Spinal cord (tissue), 10 donors: Measurements from ENCODE around the gene TCF7L1. TPM values are rescaled to one million over a fixed set of nuclear protein-coding genes. Genes with fewer than 3 reads are reported as not detected.

Experiments
- DNase-seq, 6 donors: peaks; one replicate each; pipeline versions ENCODE4 v3.0.0 to v3.0.0-alpha.2; 2013 to 2015; ENCODE audit warnings: low spot score in 6 of 6, low read depth in 4 of 6
- H3K27ac ChIP-seq: one replicate; pipeline ENCODE4 v1.5.1; 2013; ENCODE audit warnings: low read depth, low read length, control low read depth
- H3K27me3 ChIP-seq: one replicate; pipeline ENCODE4 v1.6.1; 2013; ENCODE audit warnings: low read length; ENCODE audit not compliant: control insufficient read depth, insufficient read depth
- H3K36me3 ChIP-seq: one replicate; pipeline ENCODE4 v1.6.1; 2013; ENCODE audit warnings: low read length; ENCODE audit not compliant: control insufficient read depth, insufficient read depth
- H3K4me1 ChIP-seq: one replicate; pipeline ENCODE4 v1.6.1; 2013; ENCODE audit warnings: low read length; ENCODE audit not compliant: control insufficient read depth, insufficient read depth
- H3K4me3 ChIP-seq: one replicate; pipeline ENCODE4 v1.5.1; 2013; ENCODE audit warnings: low read depth, low read length, control low read depth
- H3K9me3 ChIP-seq: one replicate; pipeline ENCODE4 v1.6.1; 2013; ENCODE audit warnings: low read length; ENCODE audit not compliant: control insufficient read depth, insufficient read depth
- WGBS: methylation state at CpG from one replicate; pipeline ENCODE4 v1.1.5; 2013; ENCODE audit warnings: missing lambda C conversion rate; ENCODE audit not compliant: insufficient coverage; 5-methylcytosine and 5-hydroxymethylcytosine counted together
- polyA plus RNA-seq, 2 donors: library from polyadenylated mRNA; unstranded; fragments of 120-200 nt; gene quantifications; one replicate each; pipeline ENCODE4 v1.2.1, GENCODE V29; 2013; ENCODE audit not compliant: insufficient read length in 2 of 2
- total RNA-seq, 2 donors: library from RNA; depleted of rRNA in 1 of 2; stranded (reverse); fragments of 120-200 nt in 1 of 2; fragments of >200 nt in 1 of 2; gene quantifications; one replicate each; pipeline versions ENCODE4 v1.2.3 to v1.2.4, GENCODE V29; 2013 to 2014
- donor health status: healthy.

TCF7L1 gene
- total and polyA plus RNA-seq, 4 donors = 3.4 to 41.9 (median 19.9) TPM

DNA sequence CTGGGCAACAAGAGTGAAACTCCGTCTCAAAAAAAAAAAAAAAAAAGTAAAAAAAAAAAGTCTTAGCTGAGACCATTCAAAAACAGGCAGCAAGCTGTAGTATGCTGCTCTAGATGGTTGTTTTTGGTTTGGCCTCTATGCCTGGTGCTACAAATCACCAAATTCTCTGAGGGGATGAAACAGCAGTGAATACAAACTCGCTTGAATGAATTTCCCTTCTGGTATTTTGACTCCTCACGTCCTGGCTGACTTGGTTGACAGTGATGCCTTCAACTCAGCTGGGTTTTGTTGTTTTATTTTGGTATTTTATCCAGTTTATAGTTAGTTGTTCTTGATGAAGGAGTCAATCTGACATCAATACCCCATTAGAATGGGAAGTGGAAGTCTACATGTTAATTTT lies 3.3 kb upstream of the TCF7L1 start:
- 43% methylated on average over 1 of the region's 3 CpGs for WGBS
- Histone ChIP-seq H3K27me3 (peaks cover 2% of the 10 kb centered on the region), H3K27ac (no peak overlapping the region), H3K4me3 (no peak overlapping the region), H3K9me3 (no peaks in the 10 kb centered on the region), H3K4me1 (peaks cover 19% of the 10 kb centered on the region), H3K36me3 (no peaks in the 10 kb centered on the region)
- DNase-seq = no peak

- H3K9me3 ChIP-seq = no peaks in the 10 kb centered on the region
- H3K27ac ChIP-seq = no peak overlapping the region
- WGBS = no CpG with 5 or more reads among the region's 2 CpGs
- H3K36me3 ChIP-seq = no peaks in the 10 kb centered on the region
- peaks cover 25% of the 10 kb centered on the region for H3K4me1 ChIP-seq
- DNase-seq = no peak
- no peak overlapping the region for H3K4me3 ChIP-seq
- H3K27me3 ChIP-seq = peaks cover 2% of the 10 kb centered on the region
Observed at GRCh38 chr2:85130407-85130806, 2.8 kb upstream of the TCF7L1 start.

DNA sequence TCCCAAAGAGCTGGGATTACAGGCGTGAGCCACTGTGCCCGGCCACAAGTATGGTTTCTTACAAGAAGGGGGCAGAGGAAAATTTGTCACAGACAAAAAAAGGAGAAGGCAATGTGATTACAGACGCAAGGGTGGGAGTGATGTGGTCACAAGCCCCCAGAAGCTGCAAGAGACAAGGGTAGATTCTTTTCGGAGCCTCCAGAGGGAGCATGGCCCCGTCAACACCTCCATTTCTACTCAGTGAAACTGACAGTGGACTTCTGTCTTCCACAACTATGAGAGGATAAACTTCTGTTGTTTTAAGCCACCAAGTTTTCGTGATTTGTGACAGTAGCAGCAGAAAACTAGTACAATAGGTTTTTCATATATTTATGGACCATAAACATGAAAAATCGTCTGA lies 2.1 kb upstream of the TCF7L1 start:
- DNase-seq = peak in 2 of 6 donors; percentile 55 to 67
- 91% methylated on average over 2 of the region's 7 CpGs for WGBS
- H3K4me1 ChIP-seq = peaks cover 32% of the 10 kb centered on the region

GRCh38 chr2:85132397-85132796 lies 795 bp upstream of the TCF7L1 start:
- H3K4me1 ChIP-seq = peaks cover 43% of the 10 kb centered on the region
- WGBS = 15% methylated on average over 5 of the region's 14 CpGs
- H3K27ac ChIP-seq = peak overlapping the region; percentile 84
- peak in 1 of 6 donors; percentile 41 for DNase-seq
- H3K9me3 ChIP-seq = no peaks in the 10 kb centered on the region
- peak overlapping the region; percentile 73 for H3K4me3 ChIP-seq
- peaks cover 2% of the 10 kb centered on the region for H3K27me3 ChIP-seq
- H3K36me3 ChIP-seq = no peaks in the 10 kb centered on the region

More for the DNA sequence above, 2.1 kb upstream of the TCF7L1 start:
- H3K27me3 ChIP-seq = peaks cover 2% of the 10 kb centered on the region
- no peak overlapping the region for H3K4me3 ChIP-seq
- no peaks in the 10 kb centered on the region for H3K36me3 ChIP-seq
- no peaks in the 10 kb centered on the region for H3K9me3 ChIP-seq
- no peak overlapping the region for H3K27ac ChIP-seq

DNA sequence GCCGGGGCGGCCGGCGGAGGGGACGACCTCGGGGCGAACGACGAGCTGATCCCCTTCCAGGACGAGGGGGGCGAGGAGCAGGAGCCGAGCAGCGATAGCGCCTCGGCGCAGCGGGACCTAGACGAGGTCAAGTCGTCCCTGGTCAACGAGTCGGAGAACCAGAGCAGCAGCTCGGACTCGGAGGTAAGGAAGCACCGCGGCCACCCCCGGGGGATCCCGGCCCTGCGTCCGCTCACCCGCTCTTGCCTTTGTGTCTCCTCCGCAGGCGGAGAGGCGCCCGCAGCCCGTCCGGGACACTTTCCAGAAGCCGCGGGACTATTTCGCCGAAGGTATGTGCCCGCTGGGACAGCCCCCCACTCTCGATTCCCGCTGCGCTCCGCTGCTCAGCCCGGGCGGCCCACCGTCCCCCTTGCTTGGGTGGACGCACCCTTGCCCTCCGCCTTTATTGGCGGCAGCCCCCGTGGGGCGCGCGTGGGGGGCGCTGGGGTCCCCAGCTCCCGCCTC lies 611 bp downstream of the TCF7L1 start:
- DNase-seq = peak in 2 of 6 donors; percentile 27 to 65
- Histone ChIP-seq H3K4me3 (peak overlapping the region; percentile 82), H3K27me3 (peaks cover 2% of the 10 kb centered on the region), H3K27ac (peak overlapping the region; percentile 88), H3K4me1 (peaks cover 43% of the 10 kb centered on the region), H3K9me3 (no peaks in the 10 kb centered on the region), H3K36me3 (no peaks in the 10 kb centered on the region)
- under 1% methylated on average over 57 of the region's 57 CpGs for WGBS

GRCh38 chr2:85134255-85134895 lies 1.2 kb downstream of the TCF7L1 start:
- peak in 5 of 6 donors; percentile 52 to 89 (median 67) for DNase-seq
- Histone ChIP-seq H3K36me3 (no peaks in the 10 kb centered on the region), H3K27ac (peak overlapping the region; percentile 88), H3K9me3 (no peaks in the 10 kb centered on the region), H3K27me3 (peaks cover 2% of the 10 kb centered on the region), H3K4me3 (peak overlapping the region; percentile 82), H3K4me1 (peaks cover 43% of the 10 kb centered on the region)
- WGBS = under 1% methylated on average over 44 of the region's 45 CpGs

- 3% methylated on average over 46 of the region's 46 CpGs for WGBS
- peak overlapping the region; percentile 88 for H3K27ac ChIP-seq
Observed at GRCh38 chr2:85134896-85135659, 1.9 kb downstream of the TCF7L1 start.

DNA sequence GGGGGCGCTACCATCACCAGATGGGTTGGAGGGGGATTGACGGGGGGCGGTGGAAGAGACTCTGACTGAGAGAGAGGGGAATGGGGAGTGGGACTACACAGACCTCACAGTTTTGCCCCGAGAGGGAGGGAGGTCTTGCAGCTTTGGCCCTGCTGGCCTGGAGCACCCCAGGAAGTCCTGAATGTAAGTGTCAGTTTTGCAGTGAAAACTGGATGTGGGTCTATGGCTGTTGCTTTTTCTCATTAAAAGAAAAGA lies 2.4 kb downstream of the TCF7L1 start:
- 14% methylated on average over 4 of the region's 4 CpGs for WGBS
- Histone ChIP-seq H3K27me3 (peaks cover 2% of the 10 kb centered on the region), H3K27ac (no peak overlapping the region), H3K9me3 (no peaks in the 10 kb centered on the region), H3K4me1 (peaks cover 43% of the 10 kb centered on the region), H3K4me3 (peak overlapping the region; percentile 82), H3K36me3 (peaks cover under 1% of the 10 kb centered on the region)
- peak in 1 of 6 donors; percentile 43 for DNase-seq

More at GRCh38 chr2:85134896-85135659, 1.9 kb downstream of the TCF7L1 start:
- Histone ChIP-seq H3K4me3 (peak overlapping the region; percentile 82), H3K9me3 (no peaks in the 10 kb centered on the region), H3K27me3 (peaks cover 2% of the 10 kb centered on the region), H3K36me3 (no peaks in the 10 kb centered on the region), H3K4me1 (peaks cover 43% of the 10 kb centered on the region)
- DNase-seq = peak in 2 of 6 donors; percentile 78 to 82

DNA sequence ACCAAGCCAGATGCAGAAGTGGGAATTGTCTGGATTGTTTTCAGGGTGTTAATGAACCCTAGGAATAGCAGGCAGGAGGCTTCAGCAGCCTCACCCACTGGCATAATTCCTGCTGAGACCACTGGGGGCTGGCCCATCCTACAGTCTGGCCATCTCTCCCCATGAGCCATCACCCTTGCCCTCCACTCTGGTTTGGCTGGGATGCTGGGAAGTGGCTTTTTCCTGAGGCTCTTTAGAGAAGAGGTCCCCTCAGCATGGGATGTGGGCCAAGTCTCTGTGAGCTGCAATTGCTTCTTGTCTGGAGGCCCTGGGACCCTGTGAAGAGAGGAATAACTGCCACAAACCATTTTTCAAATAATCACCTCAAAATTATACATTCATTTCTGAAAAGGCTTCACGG lies 4.0 kb downstream of the TCF7L1 start:
- peaks cover 6% of the 10 kb centered on the region for H3K36me3 ChIP-seq
- H3K4me3 ChIP-seq = no peak overlapping the region
- H3K9me3 ChIP-seq = no peaks in the 10 kb centered on the region
- H3K27me3 ChIP-seq = peaks cover 2% of the 10 kb centered on the region
- peaks cover 43% of the 10 kb centered on the region for H3K4me1 ChIP-seq
- no peak overlapping the region for H3K27ac ChIP-seq
- no CpG with 5 or more reads among the region's 1 CpG for WGBS
- DNase-seq = peak in 1 of 6 donors; percentile 55
